ENCODE data around the gene SV2C.

SV2C gene

GRCh38 chr5:76081811-76082771 is 1.1 kb upstream of the SV2C start:
- no peak for TF ChIP-seq TSHZ2 (CRISPR knock-in tag; IDR thresholded peaks at IDR 0.05)
- no peak for TF ChIP-seq ISL1 (CRISPR knock-in tag; IDR thresholded peaks at IDR 0.05)
- TF ChIP-seq ZNF70 (CRISPR knock-in tag; IDR thresholded peaks at IDR 0.05), result no peak
- TF ChIP-seq TOX (CRISPR knock-in tag; IDR thresholded peaks at IDR 0.05; ENCODE audit: borderline replicate concordance), result no peak
- no peak for TF ChIP-seq GLIS3 (CRISPR knock-in tag; IDR thresholded peaks at IDR 0.05)
- no peak for TF ChIP-seq BACH2 (CRISPR knock-in tag; IDR thresholded peaks at IDR 0.05; ENCODE audit: borderline replicate concordance)
- no peak for TF ChIP-seq CREB5 (CRISPR knock-in tag; IDR thresholded peaks at IDR 0.05; ENCODE audit: low read depth)
- no peak for TF ChIP-seq RARB (CRISPR knock-in tag; IDR thresholded peaks at IDR 0.05)
- ATAC-seq, result peak; percentile 20; the same call in 2 of the 3 replicates

GRCh38 chr5:76083555-76084495 is 642 bp downstream of the SV2C start:
- TF ChIP-seq ZNF70 (CRISPR knock-in tag; IDR thresholded peaks at IDR 0.05) (no peak), POU6F1 (CRISPR knock-in tag; IDR thresholded peaks at IDR 0.05; ENCODE audit: borderline replicate concordance, low read depth) (no peak), BACH2 (CRISPR knock-in tag; IDR thresholded peaks at IDR 0.05; ENCODE audit: borderline replicate concordance) (no peak), PPARA (CRISPR knock-in tag; IDR thresholded peaks at IDR 0.05; ENCODE audit: borderline replicate concordance) (no peak), ARNTL (CRISPR knock-in tag; IDR thresholded peaks at IDR 0.05; ENCODE audit: borderline replicate concordance, low read depth) (no peak), ZNF8 (CRISPR knock-in tag; IDR thresholded peaks at IDR 0.05) (no peak), CSDC2 (CRISPR knock-in tag; IDR thresholded peaks at IDR 0.05) (no peak), ZC3H10 (CRISPR knock-in tag; IDR thresholded peaks at IDR 0.05) (no peak), ZNF565 (CRISPR knock-in tag; conservative IDR thresholded peaks at IDR 0.05; ENCODE audit: low read depth) (no peak), PATZ1 (CRISPR knock-in tag; IDR thresholded peaks at IDR 0.05; ENCODE audit: borderline replicate concordance) (no peak), ISL1 (CRISPR knock-in tag; IDR thresholded peaks at IDR 0.05) (no peak)
- peak; percentile 32; the same call in 2 of the 3 replicates for ATAC-seq

GRCh38 chr5:76084496-76085242 is 1.5 kb downstream of the SV2C start:
- ATAC-seq, result no peak; the same call in 2 of the 3 replicates
- TF ChIP-seq ZFP3 (CRISPR knock-in tag; IDR thresholded peaks at IDR 0.05), result no peak
- no peak for TF ChIP-seq TCF4 (CRISPR knock-in tag; IDR thresholded peaks at IDR 0.05; ENCODE audit: borderline replicate concordance)
- no peak for TF ChIP-seq TSHZ2 (CRISPR knock-in tag; IDR thresholded peaks at IDR 0.05)
- no peak for TF ChIP-seq ZC3H10 (CRISPR knock-in tag; IDR thresholded peaks at IDR 0.05)
- no peak for TF ChIP-seq ZNF70 (CRISPR knock-in tag; IDR thresholded peaks at IDR 0.05)
- no peak for TF ChIP-seq ESRRG (CRISPR knock-in tag; IDR thresholded peaks at IDR 0.05)
- no peak for TF ChIP-seq ARNTL (CRISPR knock-in tag; IDR thresholded peaks at IDR 0.05; ENCODE audit: borderline replicate concordance, low read depth)
- no peak for TF ChIP-seq OSR1 (CRISPR knock-in tag; IDR thresholded peaks at IDR 0.05)
- TF ChIP-seq CSRNP3 (CRISPR knock-in tag; IDR thresholded peaks at IDR 0.05), result no peak
- no peak for TF ChIP-seq RARB (CRISPR knock-in tag; IDR thresholded peaks at IDR 0.05)
- no peak for TF ChIP-seq ZNF8 (CRISPR knock-in tag; IDR thresholded peaks at IDR 0.05)
- TF ChIP-seq TOX (CRISPR knock-in tag; IDR thresholded peaks at IDR 0.05; ENCODE audit: borderline replicate concordance), result no peak
- TF ChIP-seq GLIS3 (CRISPR knock-in tag; IDR thresholded peaks at IDR 0.05), result no peak

Data from SK-N-SH treated with all-trans-retinoic acid at 6 μM for 48 hours (cell line).